Measurements from ENCODE around the gene TXNIP. TPM values are rescaled to one million over a fixed set of nuclear protein-coding genes. Genes with fewer than 3 reads are reported as not detected.

Gene TXNIP
- total RNA-seq, 1 experiment from 2014 or later: 131 TPM

- no peaks in the 10 kb centered on the region for H3K36me3 ChIP-seq (ENCODE audit: low read depth)
- no TSS peak for BruUV-seq (replicated peaks)
- no peaks in the 10 kb centered on the region for H3K9me2 ChIP-seq (ENCODE audit: insufficient read depth)
- intact Hi-C loops (cut with micrococcal nuclease; ENCODE audit: unreplicated experiment): no loop called here
- H3K4me1 ChIP-seq (replicated peaks; ENCODE audit: insufficient read depth): no peaks in the 10 kb centered on the region
- no peak overlapping the region for H3K4me2 ChIP-seq
- ChIA-PET CTCF (no interaction called here), POLR2A (ENCODE audit: unreplicated experiment) (interaction anchor here (0.7 kb wide), 1 partner anchor 24 kb away, joined by 4 read pairs; no protein-coding TSS in a partner anchor)
- H3F3A ChIP-seq (ENCODE audit: insufficient read depth, low read depth): 0 out of 2 replicates have a peak, but pooled peaks cover 3% of the 10 kb centered on the region
- no peaks in the 10 kb centered on the region for H3K9me3 ChIP-seq (ENCODE audit: insufficient read depth, low read depth)
- TF ChIP-seq, protein P1, sequence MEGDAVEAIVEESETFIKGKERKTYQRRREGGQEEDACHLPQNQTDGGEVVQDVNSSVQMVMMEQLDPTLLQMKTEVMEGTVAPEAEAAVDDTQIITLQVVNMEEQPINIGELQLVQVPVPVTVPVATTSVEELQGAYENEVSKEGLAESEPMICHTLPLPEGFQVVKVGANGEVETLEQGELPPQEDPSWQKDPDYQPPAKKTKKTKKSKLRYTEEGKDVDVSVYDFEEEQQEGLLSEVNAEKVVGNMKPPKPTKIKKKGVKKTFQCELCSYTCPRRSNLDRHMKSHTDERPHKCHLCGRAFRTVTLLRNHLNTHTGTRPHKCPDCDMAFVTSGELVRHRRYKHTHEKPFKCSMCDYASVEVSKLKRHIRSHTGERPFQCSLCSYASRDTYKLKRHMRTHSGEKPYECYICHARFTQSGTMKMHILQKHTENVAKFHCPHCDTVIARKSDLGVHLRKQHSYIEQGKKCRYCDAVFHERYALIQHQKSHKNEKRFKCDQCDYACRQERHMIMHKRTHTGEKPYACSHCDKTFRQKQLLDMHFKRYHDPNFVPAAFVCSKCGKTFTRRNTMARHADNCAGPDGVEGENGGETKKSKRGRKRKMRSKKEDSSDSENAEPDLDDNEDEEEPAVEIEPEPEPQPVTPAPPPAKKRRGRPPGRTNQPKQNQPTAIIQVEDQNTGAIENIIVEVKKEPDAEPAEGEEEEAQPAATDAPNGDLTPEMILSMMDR (conservative IDR thresholded peaks at IDR 0.05): no peak
- no peak for TF ChIP-seq EZH2 (IDR thresholded peaks at IDR 0.05; ENCODE audit: low read depth)
- peaks cover 30% of the 10 kb centered on the region for H3K27me3 ChIP-seq (ENCODE audit: insufficient read depth, low read depth)
- no peak overlapping the region for H3K27ac ChIP-seq
- no peak overlapping the region for H3K4me3 ChIP-seq
- H2AFZ ChIP-seq: no peak overlapping the region
- no peaks in the 10 kb centered on the region for H4K20me1 ChIP-seq (ENCODE audit: insufficient read depth)
- H3K79me2 ChIP-seq (ENCODE audit: low read depth): no peaks in the 10 kb centered on the region
- DNase-seq: no peak
Measured at GRCh38 chr1:145951526-145951925, 44.9 kb downstream of the TXNIP start.

GRCh38 chr1:145949219-145949618 is 47.2 kb downstream of the TXNIP start:
- H3K4me1 ChIP-seq (replicated peaks; ENCODE audit: insufficient read depth): no peaks in the 10 kb centered on the region
- no peak overlapping the region for H2AFZ ChIP-seq
- POLR2A ChIA-PET (ENCODE audit: unreplicated experiment): interaction anchor here (0.6 kb wide), 1 partner anchor 177 kb away, joined by 7 read pairs; no protein-coding TSS in a partner anchor
- no peak overlapping the region for H3K4me3 ChIP-seq
- H3K9me3 ChIP-seq (ENCODE audit: insufficient read depth, low read depth): no peaks in the 10 kb centered on the region
- no peaks in the 10 kb centered on the region for H3F3A ChIP-seq (ENCODE audit: insufficient read depth, low read depth)
- H3K4me2 ChIP-seq: no peak overlapping the region
- TF ChIP-seq, protein P1 (conservative IDR thresholded peaks at IDR 0.05): no peak
- no peak for TF ChIP-seq EZH2 (IDR thresholded peaks at IDR 0.05; ENCODE audit: low read depth)
- H3K9me2 ChIP-seq (ENCODE audit: insufficient read depth): no peaks in the 10 kb centered on the region
- intact Hi-C loops (cut with micrococcal nuclease; ENCODE audit: unreplicated experiment): no loop called here
- no peak for DNase-seq
- no peak overlapping the region for H3K27ac ChIP-seq
- no peaks in the 10 kb centered on the region for H3K36me3 ChIP-seq (ENCODE audit: low read depth)
- BruUV-seq (replicated peaks): no TSS peak
- no peaks in the 10 kb centered on the region for H3K79me2 ChIP-seq (ENCODE audit: low read depth)
- no peaks in the 10 kb centered on the region for H4K20me1 ChIP-seq (ENCODE audit: insufficient read depth)
- H3K27me3 ChIP-seq (ENCODE audit: insufficient read depth, low read depth): peaks cover 7% of the 10 kb centered on the region; the same call in 1 of the 2 replicates
- CTCF ChIA-PET: interaction anchor here (0.7 kb wide), 1 partner anchor 38 kb away, joined by 4 read pairs; no protein-coding TSS in a partner anchor

GRCh38 chr1:145947551-145947950 is 48.8 kb downstream of the TXNIP start:
- peaks cover 3% of the 10 kb centered on the region; the same call in 1 of the 2 replicates for H3K27me3 ChIP-seq (ENCODE audit: insufficient read depth, low read depth)
- intact Hi-C loops (cut with micrococcal nuclease; ENCODE audit: unreplicated experiment): no loop called here
- no peak overlapping the region for H3K4me2 ChIP-seq
- TF ChIP-seq, protein P1 (conservative IDR thresholded peaks at IDR 0.05): no peak
- TF ChIP-seq EZH2 (IDR thresholded peaks at IDR 0.05; ENCODE audit: low read depth): no peak
- no TSS peak for BruUV-seq (replicated peaks)
- no peaks in the 10 kb centered on the region for H3K4me1 ChIP-seq (replicated peaks; ENCODE audit: insufficient read depth)
- H3F3A ChIP-seq (ENCODE audit: insufficient read depth, low read depth): no peaks in the 10 kb centered on the region
- H3K9me2 ChIP-seq (ENCODE audit: insufficient read depth): no peaks in the 10 kb centered on the region
- no peak overlapping the region for H2AFZ ChIP-seq
- H3K79me2 ChIP-seq (ENCODE audit: low read depth): no peaks in the 10 kb centered on the region
- no peak overlapping the region for H3K27ac ChIP-seq
- ChIA-PET POLR2A (ENCODE audit: unreplicated experiment) (no interaction called here), CTCF (no interaction called here)
- H4K20me1 ChIP-seq (ENCODE audit: insufficient read depth): no peaks in the 10 kb centered on the region
- H3K4me3 ChIP-seq: no peak overlapping the region
- no peaks in the 10 kb centered on the region for H3K9me3 ChIP-seq (ENCODE audit: insufficient read depth, low read depth)
- H3K36me3 ChIP-seq (ENCODE audit: low read depth): no peaks in the 10 kb centered on the region
- no peak for DNase-seq
